CD4-positive, alpha-beta memory T cell (primary cell): ENCODE results near the gene FOXD4L3. TPM values are rescaled to one million over a fixed set of nuclear protein-coding genes. Genes with fewer than 3 reads are reported as not detected.
"Not testable (repeated sequence)": the region's sequence is repeated elsewhere in the genome, so short reads cannot be mapped to it uniquely, and the experiment has no call there.

ENCODE experiments used
- CTCF ChIA-PET: fragments of 350-600 bp; sonication (Branson Sonifier 250); formaldehyde crosslinking; loops from one replicate; lab custom pipeline; 2021; ENCODE audit warnings: inconsistent platforms; ENCODE audit not compliant: partially characterized antibody; lab: Charles Lee
- POLR2A ChIA-PET: fragments of 350-600 bp; sonication (Branson Sonifier 250); formaldehyde crosslinking; loops from one replicate; lab custom pipeline; 2021; ENCODE audit not compliant: partially characterized antibody; lab: Charles Lee
- DNase-seq, 5 donors: peaks; one replicate each; pipeline versions ENCODE4 v3.0.0 to v3.0.0-alpha.2; 2020 to 2022; ENCODE audit warnings: mixed read lengths in 1 of 5
- H3K27ac ChIP-seq: one replicate; pipeline ENCODE4 v1.7.0; 2013; ENCODE audit warnings: low read depth, low read length
- H3K27me3 ChIP-seq: 2 replicates; pipeline ENCODE4 v1.7.0; 2013; ENCODE audit warnings: mild to moderate bottlenecking, low read length, moderate library complexity; ENCODE audit not compliant: insufficient read depth
- H3K36me3 ChIP-seq: 2 replicates; pipeline ENCODE4 v1.7.0; 2013; ENCODE audit warnings: mild to moderate bottlenecking, low read length, moderate library complexity; ENCODE audit not compliant: insufficient read depth
- H3K4me1 ChIP-seq: 2 replicates; pipeline ENCODE4 v1.7.0; 2013; ENCODE audit warnings: mild to moderate bottlenecking, low read length, moderate library complexity; ENCODE audit not compliant: insufficient read depth
- H3K4me3 ChIP-seq, 2 donors: one replicate each; pipeline ENCODE4 v1.7.0; 2013; ENCODE audit warnings: low read length in 2 of 2, mild to moderate bottlenecking in 1 of 2
- H3K9me3 ChIP-seq, 2 donors: one replicate each; pipeline ENCODE4 v1.7.0; 2013; ENCODE audit warnings: low read length in 2 of 2, control low read depth in 1 of 2; ENCODE audit not compliant: control insufficient read depth in 1 of 2
- H3K27ac Mint-ChIP-seq, 7 donors: one replicate each; pipeline ENCODE4 v1.8.0; 2020 to 2021; ENCODE audit warnings: mixed read lengths in 7 of 7, mild to moderate bottlenecking in 6 of 7, inconsistent platforms in 3 of 7, moderate library complexity in 3 of 7
- H3K27me3 Mint-ChIP-seq, 2 donors: one replicate each; pipeline ENCODE4 v1.8.0; 2020 to 2021; ENCODE audit warnings: mixed read lengths in 2 of 2
- H3K36me3 Mint-ChIP-seq, 2 donors: one replicate each; pipeline ENCODE4 v1.8.0; 2020 to 2021; ENCODE audit warnings: mixed read lengths in 2 of 2, inconsistent platforms in 1 of 2, mild to moderate bottlenecking in 1 of 2
- H3K4me1 Mint-ChIP-seq, 4 donors: one replicate each; pipeline ENCODE4 v1.8.0; 2020 to 2021; ENCODE audit warnings: mixed read lengths in 4 of 4, mild to moderate bottlenecking in 1 of 4
- H3K4me3 Mint-ChIP-seq, 8 donors: one replicate each; pipeline ENCODE4 v1.8.0; 2020 to 2021; ENCODE audit warnings: mixed read lengths in 8 of 8, mild to moderate bottlenecking in 7 of 8, moderate library complexity in 6 of 8, inconsistent platforms in 3 of 8
- H3K9me3 Mint-ChIP-seq, 8 donors: one replicate each; pipeline ENCODE4 v1.8.0; 2020 to 2021; ENCODE audit warnings: mixed read lengths in 8 of 8, mild to moderate bottlenecking in 5 of 8, inconsistent platforms in 3 of 8, moderate library complexity in 1 of 8
- intact Hi-C: fragments of 100-400 bp; cut with micrococcal nuclease; formaldehyde crosslinking; loops from one replicate; pipeline ENCODE4 v1.15.1; 2023
- polyA plus RNA-seq, 2 donors: library from polyadenylated mRNA; unstranded; fragments of 300-500 nt; fragmentation: Illumina TruSeq; gene quantifications; one replicate each; pipeline ENCODE4 v1.2.3, GENCODE V29; 2021
- total RNA-seq, 2 experiments: library from RNA; stranded (reverse); gene quantifications; one replicate each; pipeline ENCODE4 v1.2.3, GENCODE V29; 2021

The FOXD4L3 gene
- total and polyA plus RNA-seq, 4 experiments from 2014 or later, result 0.32 TPM; not detected in 3

- DNase-seq, H3K9me3 ChIP-seq, H3K4me1 Mint-ChIP-seq, H3K36me3 ChIP-seq, H3K27ac Mint-ChIP-seq, H3K9me3 Mint-ChIP-seq, H3K27me3 ChIP-seq, H3K27ac ChIP-seq, H3K4me3 Mint-ChIP-seq, H3K36me3 Mint-ChIP-seq, POLR2A ChIA-PET, H3K4me3 ChIP-seq, H3K4me1 ChIP-seq, CTCF ChIA-PET, H3K27me3 Mint-ChIP-seq, intact Hi-C loops: not testable (repeated sequence)
These were observed 33.3 kb downstream of the FOXD4L3 start for GRCh38 chr9:68335935-68336334.

GRCh38 chr9:68336639-68337339 lies 34.1 kb downstream of the FOXD4L3 start:
- H3K4me1 Mint-ChIP-seq, H3K27ac Mint-ChIP-seq, CTCF ChIA-PET, intact Hi-C loops, POLR2A ChIA-PET, H3K27ac ChIP-seq, H3K4me3 ChIP-seq, H3K27me3 ChIP-seq, DNase-seq, H3K9me3 Mint-ChIP-seq, H3K27me3 Mint-ChIP-seq, H3K4me3 Mint-ChIP-seq, H3K9me3 ChIP-seq, H3K36me3 ChIP-seq, H3K36me3 Mint-ChIP-seq, H3K4me1 ChIP-seq: not testable (repeated sequence)

- intact Hi-C loops, POLR2A ChIA-PET, H3K4me3 ChIP-seq, H3K27ac Mint-ChIP-seq, CTCF ChIA-PET, H3K4me1 ChIP-seq, H3K9me3 Mint-ChIP-seq, DNase-seq, H3K9me3 ChIP-seq, H3K27ac ChIP-seq, H3K36me3 Mint-ChIP-seq, H3K36me3 ChIP-seq, H3K4me3 Mint-ChIP-seq, H3K27me3 Mint-ChIP-seq, H3K27me3 ChIP-seq, H3K4me1 Mint-ChIP-seq: not testable (repeated sequence)
These were observed 35.3 kb downstream of the FOXD4L3 start for GRCh38 chr9:68338000-68338399.

GRCh38 chr9:68342265-68343025 lies 39.8 kb downstream of the FOXD4L3 start:
- H3K27me3 ChIP-seq, intact Hi-C loops, H3K4me3 Mint-ChIP-seq, H3K4me1 ChIP-seq, H3K27ac ChIP-seq, H3K9me3 Mint-ChIP-seq, H3K27me3 Mint-ChIP-seq, H3K27ac Mint-ChIP-seq, H3K4me3 ChIP-seq, POLR2A ChIA-PET, H3K36me3 ChIP-seq, H3K36me3 Mint-ChIP-seq, H3K9me3 ChIP-seq, H3K4me1 Mint-ChIP-seq: not testable (repeated sequence)
- CTCF ChIA-PET, result interaction anchor here (1.5 kb wide), 2 partner anchors 165 to 219 kb away, joined by 5 to 6 read pairs; no protein-coding TSS in a partner anchor
- peak in 1 of 5 donors; percentile 9 for DNase-seq

- DNase-seq, H3K27ac Mint-ChIP-seq, POLR2A ChIA-PET, H3K36me3 Mint-ChIP-seq, H3K9me3 ChIP-seq, H3K27me3 ChIP-seq, H3K27me3 Mint-ChIP-seq, H3K4me3 Mint-ChIP-seq, H3K4me1 ChIP-seq, H3K27ac ChIP-seq, H3K4me1 Mint-ChIP-seq, H3K36me3 ChIP-seq, H3K9me3 Mint-ChIP-seq, intact Hi-C loops, H3K4me3 ChIP-seq: not testable (repeated sequence)
- CTCF ChIA-PET, result interaction anchor here (0.7 to 1.5 kb wide), 3 partner anchors 74 to 218 kb away, joined by 3 to 6 read pairs (median 5); no protein-coding TSS in a partner anchor
These were observed 40.6 kb downstream of the FOXD4L3 start for GRCh38 chr9:68343242-68343641.

GRCh38 chr9:68343992-68344391 lies 41.3 kb downstream of the FOXD4L3 start:
- H3K36me3 ChIP-seq, H3K4me1 Mint-ChIP-seq, intact Hi-C loops, H3K4me1 ChIP-seq, CTCF ChIA-PET, POLR2A ChIA-PET, H3K27me3 Mint-ChIP-seq, H3K27ac ChIP-seq, H3K9me3 ChIP-seq, H3K27me3 ChIP-seq, H3K4me3 ChIP-seq, H3K4me3 Mint-ChIP-seq, H3K9me3 Mint-ChIP-seq, DNase-seq, H3K36me3 Mint-ChIP-seq, H3K27ac Mint-ChIP-seq: not testable (repeated sequence)

GRCh38 chr9:68351689-68352088 lies 49.0 kb downstream of the FOXD4L3 start:
- H3K4me3 ChIP-seq, H3K4me1 ChIP-seq, H3K27me3 ChIP-seq, H3K9me3 Mint-ChIP-seq, intact Hi-C loops, H3K27ac ChIP-seq, H3K27me3 Mint-ChIP-seq, H3K36me3 Mint-ChIP-seq, H3K4me3 Mint-ChIP-seq, H3K4me1 Mint-ChIP-seq, CTCF ChIA-PET, H3K9me3 ChIP-seq, POLR2A ChIA-PET, H3K36me3 ChIP-seq, H3K27ac Mint-ChIP-seq, DNase-seq: not testable (repeated sequence)
